ENCODE results near the gene CHRM5. TPM values are rescaled to one million over a fixed set of nuclear protein-coding genes. Genes with fewer than 3 reads are reported as not detected.

CHRM5 gene
- total and polyA plus RNA-seq, 4 donors, result 0.01 to 0.23 TPM; not detected in 2

- H3K27me3 ChIP-seq (ENCODE audit: control insufficient read depth in 3 of 3, insufficient read depth in 3 of 3, low read length in 2 of 3), result no peaks in the 10 kb centered on the region
- ATAC-seq (ENCODE audit: insufficient read depth, low FRiP score) (peak; percentile 54), DNase-seq (no peak)
- peaks cover 0 to 7% (median 4%) of the 10 kb centered on the region in 5 donors for H3K4me1 ChIP-seq (ENCODE audit: control insufficient read depth in 5 of 5, insufficient read depth in 5 of 5, low read length in 5 of 5)
- WGBS, 2 donors, result 26 to 27% methylated on average over 29 of the region's 29 CpGs
- peaks cover 0 to 3% (median 0%) of the 10 kb centered on the region in 4 donors for H3K9me3 ChIP-seq (ENCODE audit: control insufficient read depth in 4 of 4, insufficient read depth in 3 of 4, low read length in 3 of 4)
- H3K36me3 ChIP-seq (ENCODE audit: control insufficient read depth in 4 of 4, insufficient read depth in 4 of 4, low read length in 4 of 4), result peaks cover 0 to 4% (median 0%) of the 10 kb centered on the region in 4 donors
- H3K4me3 ChIP-seq, result peak overlapping the region; percentile 61
- TF ChIP-seq CTCF (IDR thresholded peaks at IDR 0.05; ENCODE audit: control extremely low read depth, extremely low read depth), result no peak
- H3K27ac ChIP-seq (ENCODE audit: low read depth in 1 of 2, low read length in 1 of 2), result peak overlapping the region; percentile 74 to 94
- peak overlapping the region; percentile 79 to 84 for H3K9ac ChIP-seq (ENCODE audit: insufficient read depth in 1 of 2, low read length in 2 of 2)
Observed at GRCh38 chr15:34102175-34102925, 134.1 kb downstream of the CHRM5 start.

DNA sequence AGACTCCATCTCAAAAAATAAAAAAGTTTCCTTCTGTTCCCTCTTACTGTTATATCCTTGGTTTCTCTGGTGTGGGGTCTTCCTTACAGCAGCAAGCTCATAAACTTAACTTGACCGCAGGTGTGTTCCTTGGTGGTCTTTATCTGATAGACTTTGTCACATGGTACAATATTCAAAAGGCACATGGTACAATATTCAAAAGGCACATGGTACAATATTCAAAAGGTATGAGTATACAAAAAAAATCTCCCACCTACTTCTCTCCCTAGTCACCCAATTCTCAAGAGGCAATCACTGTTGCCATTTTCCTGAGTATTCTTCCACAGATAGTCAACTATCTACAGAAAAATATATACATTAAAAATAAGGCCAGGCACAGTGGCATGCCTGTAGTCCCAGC is 138.1 kb downstream of the CHRM5 start:
- H3K36me3 ChIP-seq (ENCODE audit: control insufficient read depth in 4 of 4, insufficient read depth in 4 of 4, low read length in 4 of 4), result peaks cover 0 to 2% (median 0%) of the 10 kb centered on the region in 4 donors
- H3K27me3 ChIP-seq (ENCODE audit: control insufficient read depth in 3 of 3, insufficient read depth in 3 of 3, low read length in 2 of 3), result no peaks in the 10 kb centered on the region
- peaks cover 0 to 4% (median 0%) of the 10 kb centered on the region in 5 donors for H3K4me1 ChIP-seq (ENCODE audit: control insufficient read depth in 5 of 5, insufficient read depth in 5 of 5, low read length in 5 of 5)
- no peak overlapping the region for H3K27ac ChIP-seq (ENCODE audit: low read depth in 1 of 2, low read length in 1 of 2)
- TF ChIP-seq CTCF (IDR thresholded peaks at IDR 0.05; ENCODE audit: control extremely low read depth, extremely low read depth), result no peak
- H3K9ac ChIP-seq (ENCODE audit: insufficient read depth in 1 of 2, low read length in 2 of 2), result no peak overlapping the region
- peaks cover 0 to 3% (median 0%) of the 10 kb centered on the region in 4 donors for H3K9me3 ChIP-seq (ENCODE audit: control insufficient read depth in 4 of 4, insufficient read depth in 3 of 4, low read length in 3 of 4)
- DNase-seq (no peak), ATAC-seq (ENCODE audit: insufficient read depth, low FRiP score) (no peak)
- H3K4me3 ChIP-seq, result no peak overlapping the region
- WGBS, 2 donors, result 97 to 98% methylated on average over 1 of the region's 1 CpG

DNA sequence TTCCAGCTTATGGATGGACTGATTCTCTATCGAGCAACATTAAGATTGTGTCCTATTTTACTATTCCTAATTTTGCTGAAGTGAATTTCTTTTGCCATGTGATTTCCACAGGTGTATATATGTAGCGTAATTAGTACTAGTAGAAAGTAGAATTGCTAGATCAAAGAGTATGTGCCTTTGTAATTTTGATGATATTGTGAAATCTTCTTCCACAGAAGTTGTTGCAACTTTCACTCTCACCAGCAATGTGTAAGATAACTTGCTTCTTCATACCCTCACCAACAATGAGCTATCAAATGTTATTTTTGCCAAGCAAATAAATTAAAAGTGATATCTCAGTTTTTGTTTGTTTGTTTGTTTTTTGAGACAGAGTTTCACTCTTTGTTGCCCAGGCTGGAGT is 139.0 kb downstream of the CHRM5 start:
- Histone ChIP-seq H3K27ac (ENCODE audit: low read depth in 1 of 2, low read length in 1 of 2) (no peak overlapping the region), H3K27me3 (ENCODE audit: control insufficient read depth in 3 of 3, insufficient read depth in 3 of 3, low read length in 2 of 3) (no peaks in the 10 kb centered on the region), H3K36me3 (ENCODE audit: control insufficient read depth in 4 of 4, insufficient read depth in 4 of 4, low read length in 4 of 4) (no peaks in the 10 kb centered on the region), H3K9ac (ENCODE audit: insufficient read depth in 1 of 2, low read length in 2 of 2) (no peak overlapping the region), H3K9me3 (ENCODE audit: control insufficient read depth in 4 of 4, insufficient read depth in 3 of 4, low read length in 3 of 4) (peaks cover 0 to 3% (median 0%) of the 10 kb centered on the region in 4 donors), H3K4me1 (ENCODE audit: control insufficient read depth in 5 of 5, insufficient read depth in 5 of 5, low read length in 5 of 5) (peaks cover 0 to 4% (median 0%) of the 10 kb centered on the region in 5 donors), H3K4me3 (no peak overlapping the region)
- no peak for ATAC-seq (ENCODE audit: insufficient read depth, low FRiP score)
- no peak for DNase-seq
- 88% methylated on average over 2 of the region's 2 CpGs for WGBS, 2 donors
- no peak for TF ChIP-seq CTCF (IDR thresholded peaks at IDR 0.05; ENCODE audit: control extremely low read depth, extremely low read depth)
